GM19240 (cell line): ENCODE results near the gene TRDN.
"Not testable (repeated sequence)": the region's sequence is repeated elsewhere in the genome, so short reads cannot be mapped to it uniquely, and the experiment has no call there.

Source experiments
- DNase-seq: peaks from one replicate; pipeline ENCODE4 v3.0.0; 2011; ENCODE audit warnings: low spot score; ENCODE audit not compliant: insufficient read length

The TRDN gene

GRCh38 chr6:123314459-123314858, 322.3 kb downstream of the TRDN start:
- not testable (repeated sequence) for DNase-seq

- no peak for DNase-seq
Observed at GRCh38 chr6:123309130-123309529, 327.6 kb downstream of the TRDN start.

GRCh38 chr6:123306334-123306733, 330.4 kb downstream of the TRDN start:
- DNase-seq: no peak

- no peak for DNase-seq
Observed at GRCh38 chr6:123295672-123296071, 341.1 kb downstream of the TRDN start.

- no peak for DNase-seq
Observed at GRCh38 chr6:123295181-123295580, 341.6 kb downstream of the TRDN start.

GRCh38 chr6:123288649-123289048, 348.1 kb downstream of the TRDN start:
- no peak for DNase-seq

- DNase-seq: no peak
Observed at GRCh38 chr6:123276546-123276980, 360.2 kb downstream of the TRDN start.

- DNase-seq: no peak
Observed at GRCh38 chr6:123263981-123264380, 372.8 kb downstream of the TRDN start.

- DNase-seq: no peak
Observed at GRCh38 chr6:123240626-123241025, 396.1 kb downstream of the TRDN start.

- no peak for DNase-seq
Observed at GRCh38 chr6:123233336-123233735, 403.4 kb downstream of the TRDN start.

GRCh38 chr6:123227789-123228188, 409.0 kb downstream of the TRDN start:
- DNase-seq: not testable (repeated sequence)

- no peak for DNase-seq
Observed at GRCh38 chr6:123226398-123226797, 410.4 kb downstream of the TRDN start.

GRCh38 chr6:123224077-123224476, 412.7 kb downstream of the TRDN start:
- no peak for DNase-seq

GRCh38 chr6:123223461-123223860, 413.3 kb downstream of the TRDN start:
- no peak for DNase-seq

- no peak for DNase-seq
Observed at GRCh38 chr6:123215211-123215610, 421.5 kb downstream of the TRDN start.

- no peak for DNase-seq
Observed at GRCh38 chr6:123214433-123214832, 422.3 kb downstream of the TRDN start.

- DNase-seq: no peak
Observed at GRCh38 chr6:123213921-123214320, 422.8 kb downstream of the TRDN start.

GRCh38 chr6:123211777-123212545, 424.8 kb downstream of the TRDN start:
- no peak for DNase-seq

GRCh38 chr6:123210645-123211044, 426.1 kb downstream of the TRDN start:
- no peak for DNase-seq

GRCh38 chr6:123207967-123208510, 428.7 kb downstream of the TRDN start:
- DNase-seq: no peak

GRCh38 chr6:123203928-123204327, 432.8 kb downstream of the TRDN start:
- no peak for DNase-seq

GRCh38 chr6:123201869-123202372, 434.8 kb downstream of the TRDN start:
- no peak for DNase-seq

GRCh38 chr6:123193298-123193697, 443.5 kb downstream of the TRDN start:
- DNase-seq: no peak
